ENCODE measurements around the gene PLD4. TPM values are rescaled to one million over a fixed set of nuclear protein-coding genes. Genes with fewer than 3 reads are reported as not detected.

Gene PLD4
- total RNA-seq, 2 donors from 2014 or later = not detected

DNA sequence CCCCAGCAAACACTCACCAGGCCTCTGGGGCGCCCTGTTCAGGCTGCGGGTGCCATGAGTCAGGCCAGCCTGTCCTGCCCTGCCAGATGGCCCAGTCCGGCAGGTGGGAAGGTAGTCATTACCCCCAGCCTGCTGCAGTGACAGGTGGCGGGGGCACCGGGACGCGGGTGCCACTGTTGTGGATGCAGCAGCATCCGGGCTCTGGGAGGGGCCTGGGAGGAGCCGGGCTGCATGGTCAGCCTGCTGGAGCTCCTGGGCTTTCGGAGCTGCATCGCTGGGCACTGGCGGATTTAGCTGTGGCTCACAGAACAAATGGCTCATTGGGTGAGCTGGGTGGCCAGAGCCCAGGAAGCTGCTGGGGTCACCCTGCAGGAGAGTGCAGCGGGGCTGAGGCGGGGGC lies 46.1 kb upstream of the PLD4 start:
- WGBS, 2 experiments (ENCODE audit: insufficient coverage in 1 of 2, insufficient read length in 1 of 2) = 92 to 94% methylated on average over 8 to 14 of the region's 14 CpGs

GRCh38 chr14:104879201-104879982 lies 45.3 kb upstream of the PLD4 start:
- Mint-ChIP-seq H3K27ac (no peak overlapping the region), H3K36me3 (ENCODE audit: low read depth) (peaks cover 7% of the 10 kb centered on the region), H3K27me3 (ENCODE audit: insufficient read depth) (no peaks in the 10 kb centered on the region), H3K4me3 (no peak overlapping the region), H3K4me1 (no peaks in the 10 kb centered on the region), H3K9me3 (no peaks in the 10 kb centered on the region)
- H3K27me3 ChIP-seq (ENCODE audit: control insufficient read depth, insufficient read depth, low read length, poor library complexity, severe bottlenecking) = no peaks in the 10 kb centered on the region
- TF ChIP-seq, protein P1, sequence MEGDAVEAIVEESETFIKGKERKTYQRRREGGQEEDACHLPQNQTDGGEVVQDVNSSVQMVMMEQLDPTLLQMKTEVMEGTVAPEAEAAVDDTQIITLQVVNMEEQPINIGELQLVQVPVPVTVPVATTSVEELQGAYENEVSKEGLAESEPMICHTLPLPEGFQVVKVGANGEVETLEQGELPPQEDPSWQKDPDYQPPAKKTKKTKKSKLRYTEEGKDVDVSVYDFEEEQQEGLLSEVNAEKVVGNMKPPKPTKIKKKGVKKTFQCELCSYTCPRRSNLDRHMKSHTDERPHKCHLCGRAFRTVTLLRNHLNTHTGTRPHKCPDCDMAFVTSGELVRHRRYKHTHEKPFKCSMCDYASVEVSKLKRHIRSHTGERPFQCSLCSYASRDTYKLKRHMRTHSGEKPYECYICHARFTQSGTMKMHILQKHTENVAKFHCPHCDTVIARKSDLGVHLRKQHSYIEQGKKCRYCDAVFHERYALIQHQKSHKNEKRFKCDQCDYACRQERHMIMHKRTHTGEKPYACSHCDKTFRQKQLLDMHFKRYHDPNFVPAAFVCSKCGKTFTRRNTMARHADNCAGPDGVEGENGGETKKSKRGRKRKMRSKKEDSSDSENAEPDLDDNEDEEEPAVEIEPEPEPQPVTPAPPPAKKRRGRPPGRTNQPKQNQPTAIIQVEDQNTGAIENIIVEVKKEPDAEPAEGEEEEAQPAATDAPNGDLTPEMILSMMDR (conservative IDR thresholded peaks at IDR 0.05) = no peak
- no peaks in the 10 kb centered on the region for H3K9me3 ChIP-seq (ENCODE audit: control insufficient read depth, low read length)
- no peak overlapping the region for H3K9ac ChIP-seq (ENCODE audit: extremely low read depth, low read length, poor library complexity, severe bottlenecking)
- peaks cover 19% of the 10 kb centered on the region for H3K36me3 ChIP-seq (ENCODE audit: control insufficient read depth, insufficient read depth, low read length)
- H3K4me1 ChIP-seq (ENCODE audit: control insufficient read depth, insufficient read depth, low read length) = no peaks in the 10 kb centered on the region
- no peak overlapping the region for H3K4me3 ChIP-seq (ENCODE audit: low read length)
- DNase-seq = peak; percentile 38
- WGBS, 2 experiments (ENCODE audit: insufficient coverage in 1 of 2, insufficient read length in 1 of 2) = 91 to 94% methylated on average over 25 to 29 of the region's 29 CpGs
- H3K27ac ChIP-seq (ENCODE audit: low read depth, low read length) = no peak overlapping the region

More for the DNA sequence above, 46.1 kb upstream of the PLD4 start:
- Mint-ChIP-seq H3K36me3 (ENCODE audit: low read depth) (peaks cover 7% of the 10 kb centered on the region), H3K9me3 (no peaks in the 10 kb centered on the region), H3K4me3 (no peak overlapping the region), H3K27me3 (ENCODE audit: insufficient read depth) (no peaks in the 10 kb centered on the region), H3K27ac (no peak overlapping the region), H3K4me1 (no peaks in the 10 kb centered on the region)
- Histone ChIP-seq H3K9ac (ENCODE audit: extremely low read depth, low read length, poor library complexity, severe bottlenecking) (no peak overlapping the region), H3K27ac (ENCODE audit: low read depth, low read length) (no peak overlapping the region), H3K4me3 (ENCODE audit: low read length) (no peak overlapping the region), H3K9me3 (ENCODE audit: control insufficient read depth, low read length) (no peaks in the 10 kb centered on the region), H3K4me1 (ENCODE audit: control insufficient read depth, insufficient read depth, low read length) (no peaks in the 10 kb centered on the region), H3K36me3 (ENCODE audit: control insufficient read depth, insufficient read depth, low read length) (peaks cover 16% of the 10 kb centered on the region), H3K27me3 (ENCODE audit: control insufficient read depth, insufficient read depth, low read length, poor library complexity, severe bottlenecking) (no peaks in the 10 kb centered on the region)
- TF ChIP-seq, protein P1 (conservative IDR thresholded peaks at IDR 0.05) = no peak
- no peak for DNase-seq

GRCh38 chr14:104879983-104880565 lies 44.6 kb upstream of the PLD4 start:
- DNase-seq = no peak
- Histone ChIP-seq H3K27ac (ENCODE audit: low read depth, low read length) (no peak overlapping the region), H3K36me3 (ENCODE audit: control insufficient read depth, insufficient read depth, low read length) (peaks cover 20% of the 10 kb centered on the region), H3K4me1 (ENCODE audit: control insufficient read depth, insufficient read depth, low read length) (no peaks in the 10 kb centered on the region), H3K9ac (ENCODE audit: extremely low read depth, low read length, poor library complexity, severe bottlenecking) (no peak overlapping the region), H3K4me3 (ENCODE audit: low read length) (no peak overlapping the region), H3K9me3 (ENCODE audit: control insufficient read depth, low read length) (no peaks in the 10 kb centered on the region), H3K27me3 (ENCODE audit: control insufficient read depth, insufficient read depth, low read length, poor library complexity, severe bottlenecking) (no peaks in the 10 kb centered on the region)
- TF ChIP-seq, protein P1 (conservative IDR thresholded peaks at IDR 0.05) = no peak
- 95% methylated on average over 11 to 15 of the region's 15 CpGs for WGBS, 2 experiments (ENCODE audit: insufficient coverage in 1 of 2, insufficient read length in 1 of 2)
- H3K27me3 Mint-ChIP-seq (ENCODE audit: insufficient read depth) = no peaks in the 10 kb centered on the region
- H3K4me1 Mint-ChIP-seq = no peaks in the 10 kb centered on the region
- no peaks in the 10 kb centered on the region for H3K9me3 Mint-ChIP-seq
- peaks cover 7% of the 10 kb centered on the region for H3K36me3 Mint-ChIP-seq (ENCODE audit: low read depth)
- no peak overlapping the region for H3K27ac Mint-ChIP-seq
- no peak overlapping the region for H3K4me3 Mint-ChIP-seq
